ENCODE data around the gene TWIST2.

DNA sequence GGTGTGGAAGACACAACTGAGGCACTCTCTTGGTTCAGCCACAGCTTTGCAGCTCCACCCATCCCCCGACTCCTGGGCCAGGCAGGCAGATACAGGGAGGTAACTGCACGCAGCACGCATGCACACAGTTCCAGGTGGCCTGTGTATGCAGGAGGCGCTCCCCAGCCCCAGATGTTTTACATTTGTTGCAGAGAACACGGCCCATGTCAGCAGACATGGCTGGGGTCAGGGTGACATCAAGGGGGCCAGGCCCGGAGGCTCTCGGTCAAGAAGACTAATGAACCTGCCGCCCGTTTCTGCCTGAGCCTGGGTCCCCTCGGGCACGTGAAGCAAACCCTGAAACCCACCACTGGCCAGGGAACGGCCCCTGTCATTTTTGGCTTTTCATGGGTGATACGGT lies 57.3 kb downstream of the TWIST2 start:
- TF ChIP-seq YY1 (IDR thresholded peaks at IDR 0.05; ENCODE audit: insufficient read depth, insufficient read length) (no peak), ZNF274 (IDR thresholded peaks at IDR 0.05; ENCODE audit: low read depth, low read length) (no peak), SUZ12 (IDR thresholded peaks at IDR 0.05; ENCODE audit: extremely low read depth, insufficient read depth, insufficient read length) (no peak)

All from NT2/D1 (cell line).